ENCODE measurements around the gene ELK3.

DNA sequence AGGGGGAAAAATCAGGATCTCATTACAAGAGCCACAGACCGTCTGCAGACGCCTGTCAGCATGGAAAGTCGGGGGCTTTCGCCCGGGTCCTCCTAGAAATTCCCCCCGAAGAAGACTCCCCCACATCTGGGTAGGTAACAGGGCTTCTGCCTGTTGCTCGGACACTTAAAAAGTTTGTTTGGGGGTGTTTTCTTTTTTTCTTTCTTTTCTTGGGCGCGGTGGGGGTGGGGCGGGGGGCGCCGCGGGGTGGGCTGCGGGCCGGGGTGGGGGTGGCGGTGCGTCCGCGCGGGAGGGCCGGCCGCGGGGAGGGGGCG is 358 bp downstream of the ELK3 start:
- TF ChIP-seq, protein P1, sequence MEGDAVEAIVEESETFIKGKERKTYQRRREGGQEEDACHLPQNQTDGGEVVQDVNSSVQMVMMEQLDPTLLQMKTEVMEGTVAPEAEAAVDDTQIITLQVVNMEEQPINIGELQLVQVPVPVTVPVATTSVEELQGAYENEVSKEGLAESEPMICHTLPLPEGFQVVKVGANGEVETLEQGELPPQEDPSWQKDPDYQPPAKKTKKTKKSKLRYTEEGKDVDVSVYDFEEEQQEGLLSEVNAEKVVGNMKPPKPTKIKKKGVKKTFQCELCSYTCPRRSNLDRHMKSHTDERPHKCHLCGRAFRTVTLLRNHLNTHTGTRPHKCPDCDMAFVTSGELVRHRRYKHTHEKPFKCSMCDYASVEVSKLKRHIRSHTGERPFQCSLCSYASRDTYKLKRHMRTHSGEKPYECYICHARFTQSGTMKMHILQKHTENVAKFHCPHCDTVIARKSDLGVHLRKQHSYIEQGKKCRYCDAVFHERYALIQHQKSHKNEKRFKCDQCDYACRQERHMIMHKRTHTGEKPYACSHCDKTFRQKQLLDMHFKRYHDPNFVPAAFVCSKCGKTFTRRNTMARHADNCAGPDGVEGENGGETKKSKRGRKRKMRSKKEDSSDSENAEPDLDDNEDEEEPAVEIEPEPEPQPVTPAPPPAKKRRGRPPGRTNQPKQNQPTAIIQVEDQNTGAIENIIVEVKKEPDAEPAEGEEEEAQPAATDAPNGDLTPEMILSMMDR (IDR thresholded peaks at IDR 0.05): no peak
- no peak for TF ChIP-seq POLR2A (IDR thresholded peaks at IDR 0.05)
- no peak for TF ChIP-seq POLR2AphosphoS5 (IDR thresholded peaks at IDR 0.05)
